ENCODE measurements around the gene JAK1. TPM values are rescaled to one million over a fixed set of nuclear protein-coding genes. Genes with fewer than 3 reads are reported as not detected.
A peak's percentile ranks its signal among the peaks of the same experiment; 100 is the strongest.
"Not testable (repeated sequence)": the region's sequence is repeated elsewhere in the genome, so short reads cannot be mapped to it uniquely, and the experiment has no call there.

Gene JAK1
- total and polyA plus RNA-seq, 11 donors, result 20.5 to 189 (median 94.8) TPM

- WGBS, 4 donors, result 57 to 72% (median 63%) methylated on average over 3 of the region's 3 CpGs
- Histone ChIP-seq H3K4me3 (no peak overlapping the region), H3K9me3 (no peaks in the 10 kb centered on the region), H3K27me3 (no peaks in the 10 kb centered on the region), H3K27ac (peak overlapping the region in 2 of 12 donors; percentile 6 to 28), H3K4me1 (peaks cover 13 to 95% (median 62%) of the 10 kb centered on the region in 12 donors), H3K36me3 (no peaks in the 10 kb centered on the region)
- ATAC-seq (no peak), DNase-seq (no peak)
- intact Hi-C loops (cut with DNase I), result loop anchor here in 1 of 10 donors (5.0 kb wide), 1 partner anchor 34 kb away; no protein-coding TSS in a partner anchor
- no peak for TF ChIP-seq CTCF (IDR thresholded peaks at IDR 0.05)
- no peak for TF ChIP-seq POLR2A (IDR thresholded peaks at IDR 0.05)
Measured at GRCh38 chr1:64920941-64921589, 45.3 kb downstream of the JAK1 start.

- H3K4me1 ChIP-seq, result peaks cover 13 to 94% (median 64%) of the 10 kb centered on the region in 12 donors
- not testable (repeated sequence) for H3K9me3 ChIP-seq
Measured at GRCh38 chr1:64919120-64919519, 47.2 kb downstream of the JAK1 start.

GRCh38 chr1:64917907-64918306 is 48.4 kb downstream of the JAK1 start:
- TF ChIP-seq CTCF (IDR thresholded peaks at IDR 0.05) (no peak), POLR2A (IDR thresholded peaks at IDR 0.05) (no peak)
- ATAC-seq (peak in 1 of 4 donors; percentile 4), DNase-seq (no peak)
- H3K36me3 ChIP-seq, result no peaks in the 10 kb centered on the region
- intact Hi-C loops (cut with DNase I), result loop anchor here in 1 of 10 donors (2.0 kb wide), 1 partner anchor 47 kb away; no protein-coding TSS in a partner anchor
- peak overlapping the region in 9 of 12 donors; percentile 13 to 76 (median 31) for H3K27ac ChIP-seq
- peaks cover 13 to 91% (median 67%) of the 10 kb centered on the region in 12 donors for H3K4me1 ChIP-seq
- no peak overlapping the region for H3K4me3 ChIP-seq
- H3K27me3 ChIP-seq, result no peaks in the 10 kb centered on the region
- H3K9me3 ChIP-seq, result no peaks in the 10 kb centered on the region

More at GRCh38 chr1:64919120-64919519, 47.2 kb downstream of the JAK1 start:
- H3K27ac ChIP-seq; H3K4me3 ChIP-seq; ATAC-seq; H3K27me3 ChIP-seq; DNase-seq; intact Hi-C loops (cut with DNase I); H3K36me3 ChIP-seq: not testable (repeated sequence)
- WGBS, 4 donors, result 92 to 94% (median 93%) methylated on average over 7 of the region's 7 CpGs

GRCh38 chr1:64917328-64917861 is 49.0 kb downstream of the JAK1 start:
- ATAC-seq, result peak; percentile 62 to 93 (median 88)
- no peaks in the 10 kb centered on the region for H3K36me3 ChIP-seq
- intact Hi-C loops (cut with DNase I), result loop anchor here in 1 of 10 donors (2.0 kb wide), 1 partner anchor 47 kb away; no protein-coding TSS in a partner anchor

More at GRCh38 chr1:64917328-64917861, 49.0 kb downstream of the JAK1 start:
- DNase-seq, result peak in 4 of 5 donors; percentile 64 to 86 (median 74)
- WGBS, 4 donors, result 19 to 29% (median 22%) methylated on average over 3 of the region's 3 CpGs
- no peak for TF ChIP-seq CTCF (IDR thresholded peaks at IDR 0.05)
- Histone ChIP-seq H3K9me3 (no peaks in the 10 kb centered on the region), H3K4me1 (peaks cover 13 to 91% (median 66%) of the 10 kb centered on the region in 12 donors), H3K27ac (peak overlapping the region in 9 of 12 donors; percentile 13 to 76 (median 31)), H3K27me3 (no peaks in the 10 kb centered on the region), H3K4me3 (no peak overlapping the region)
